OCI-LY1 (cell line): Measurements from ENCODE around the gene PRKAG3.
"Not testable (repeated sequence)": the region's sequence is repeated elsewhere in the genome, so short reads cannot be mapped to it uniquely, and the experiment has no call there.

Source experiments
- H2AFZ ChIP-seq: fragments of 200-600 bp; sonication (generic), shearing (Covaris generic); 2 replicates; pipeline ENCODE4 v1.6.0; 2014; ENCODE audit warnings: antibody characterized with exemption, mild to moderate bottlenecking, low read length
- H3F3A ChIP-seq: fragments of 200-600 bp; sonication (generic), shearing (Covaris generic); 2 replicates; pipeline ENCODE4 v1.6.0; 2014; ENCODE audit warnings: mild to moderate bottlenecking, antibody characterized with exemption, low read length, moderate library complexity; ENCODE audit not compliant: insufficient read depth
- H3K27ac ChIP-seq: fragments of 200-600 bp; sonication (generic); 2 replicates; pipeline ENCODE4 v1.5.1; 2014; ENCODE audit warnings: low read length, mixed run types, mild to moderate bottlenecking, low read depth; ENCODE audit not compliant: poor library complexity, severe bottlenecking
- H3K27me3 ChIP-seq: fragments of 200-600 bp; sonication (generic); 2 replicates; pipeline ENCODE4 v1.6.0; 2014; ENCODE audit warnings: antibody characterized with exemption, mild to moderate bottlenecking, low read length, moderate library complexity; ENCODE audit not compliant: insufficient read depth
- H3K36me3 ChIP-seq: fragments of 200-600 bp; sonication (generic); 2 replicates; pipeline ENCODE4 v1.6.1; 2014; ENCODE audit warnings: mild to moderate bottlenecking, antibody characterized with exemption, low read length, moderate library complexity, mixed read lengths; ENCODE audit not compliant: insufficient read depth
- H3K4me1 ChIP-seq: fragments of 200-600 bp; sonication (generic); 2 replicates; pipeline ENCODE4 v1.5.1; 2014; ENCODE audit warnings: mild to moderate bottlenecking, low read length, moderate library complexity; ENCODE audit not compliant: insufficient read depth, severe bottlenecking
- H3K4me2 ChIP-seq: fragments of 200-600 bp; sonication (generic), shearing (Covaris generic); 2 replicates; pipeline ENCODE4 v1.6.1; 2014; ENCODE audit warnings: low read length
- H3K4me3 ChIP-seq: fragments of 200-600 bp; sonication (generic); 2 replicates; pipeline ENCODE4 v1.5.1; 2014; ENCODE audit warnings: low read length, low read depth, mild to moderate bottlenecking, mixed read lengths; ENCODE audit not compliant: poor library complexity, severe bottlenecking
- H3K79me2 ChIP-seq: fragments of 200-600 bp; shearing (Covaris generic); 2 replicates; pipeline ENCODE4 v1.6.1; 2016; ENCODE audit warnings: mixed run types, low read length, mixed read lengths; ENCODE audit not compliant: insufficient read depth
- H3K9ac ChIP-seq: fragments of 200-600 bp; sonication (generic), shearing (Covaris generic); 2 replicates; pipeline ENCODE4 v1.6.1; 2014; ENCODE audit warnings: mild to moderate bottlenecking, low read length, mixed read lengths
- H3K9me2 ChIP-seq: fragments of 200-600 bp; sonication (generic), shearing (Covaris generic); 2 replicates; pipeline ENCODE4 v1.6.1; 2014; ENCODE audit warnings: low read depth, mild to moderate bottlenecking, low read length, mixed read lengths
- H3K9me3 ChIP-seq: fragments of 200-600 bp; shearing (Covaris generic); 2 replicates; pipeline ENCODE4 v1.6.1; 2014; ENCODE audit warnings: low read length, mixed read lengths
- H4K20me1 ChIP-seq: fragments of 200-600 bp; sonication (generic), shearing (Covaris generic); 2 replicates; pipeline ENCODE4 v1.6.0; 2016; ENCODE audit warnings: mild to moderate bottlenecking, low read length; ENCODE audit not compliant: insufficient read depth
- EZH2 ChIP-seq: fragments of 200-600 bp; sonication (generic), shearing (Covaris generic); IDR thresholded peaks from 2 replicates; pipeline ENCODE4 v1.8.0; 2017; ENCODE audit warnings: borderline replicate concordance, mixed run types, mild to moderate bottlenecking, antibody characterized with exemption, low read length, moderate library complexity, mixed read lengths
- TF ChIP-seq, protein P1 (sequence below): fragments of 200-600 bp; sonication (generic), shearing (Covaris generic); IDR thresholded peaks from 2 replicates; pipeline ENCODE4 v1.5.1; 2017; ENCODE audit warnings: mild to moderate bottlenecking, antibody characterized with exemption, low read length, moderate library complexity, mixed read lengths

The PRKAG3 gene

DNA sequence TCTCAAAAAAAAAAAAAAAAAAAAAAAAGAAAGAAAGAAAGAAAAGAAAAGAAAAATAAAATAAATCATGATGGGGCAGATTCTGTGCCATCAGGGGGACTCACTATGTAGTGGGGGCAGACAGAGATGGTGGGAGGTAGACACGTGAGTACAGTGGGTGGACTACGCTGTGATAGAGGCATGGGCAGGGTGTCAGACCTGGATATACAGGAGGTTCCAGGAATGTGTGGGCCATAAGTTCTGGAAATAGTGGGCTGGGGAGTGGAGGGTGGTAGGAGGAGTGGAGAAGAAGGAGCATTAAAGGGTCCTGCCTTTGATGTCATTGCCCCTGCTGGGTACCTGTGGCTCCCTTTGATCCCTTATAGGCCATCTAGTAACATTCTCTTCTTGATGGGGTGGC is 19.2 kb upstream of the PRKAG3 start:
- Histone ChIP-seq H3K27ac (no peak overlapping the region), H2AFZ (no peak overlapping the region), H3K4me2 (no peak overlapping the region), H3K4me1 (no peaks in the 10 kb centered on the region), H3K9ac (no peak overlapping the region), H3K9me2 (no peaks in the 10 kb centered on the region), H3F3A (no peaks in the 10 kb centered on the region), H3K27me3 (peaks cover 13% of the 10 kb centered on the region; the same call in 1 of the 2 replicates), H3K9me3 (no peaks in the 10 kb centered on the region), H3K4me3 (no peak overlapping the region), H4K20me1 (no peaks in the 10 kb centered on the region), H3K36me3 (no peaks in the 10 kb centered on the region), H3K79me2 (no peaks in the 10 kb centered on the region)
- TF ChIP-seq, protein P1, sequence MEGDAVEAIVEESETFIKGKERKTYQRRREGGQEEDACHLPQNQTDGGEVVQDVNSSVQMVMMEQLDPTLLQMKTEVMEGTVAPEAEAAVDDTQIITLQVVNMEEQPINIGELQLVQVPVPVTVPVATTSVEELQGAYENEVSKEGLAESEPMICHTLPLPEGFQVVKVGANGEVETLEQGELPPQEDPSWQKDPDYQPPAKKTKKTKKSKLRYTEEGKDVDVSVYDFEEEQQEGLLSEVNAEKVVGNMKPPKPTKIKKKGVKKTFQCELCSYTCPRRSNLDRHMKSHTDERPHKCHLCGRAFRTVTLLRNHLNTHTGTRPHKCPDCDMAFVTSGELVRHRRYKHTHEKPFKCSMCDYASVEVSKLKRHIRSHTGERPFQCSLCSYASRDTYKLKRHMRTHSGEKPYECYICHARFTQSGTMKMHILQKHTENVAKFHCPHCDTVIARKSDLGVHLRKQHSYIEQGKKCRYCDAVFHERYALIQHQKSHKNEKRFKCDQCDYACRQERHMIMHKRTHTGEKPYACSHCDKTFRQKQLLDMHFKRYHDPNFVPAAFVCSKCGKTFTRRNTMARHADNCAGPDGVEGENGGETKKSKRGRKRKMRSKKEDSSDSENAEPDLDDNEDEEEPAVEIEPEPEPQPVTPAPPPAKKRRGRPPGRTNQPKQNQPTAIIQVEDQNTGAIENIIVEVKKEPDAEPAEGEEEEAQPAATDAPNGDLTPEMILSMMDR = no peak
- TF ChIP-seq EZH2 = no peak

DNA sequence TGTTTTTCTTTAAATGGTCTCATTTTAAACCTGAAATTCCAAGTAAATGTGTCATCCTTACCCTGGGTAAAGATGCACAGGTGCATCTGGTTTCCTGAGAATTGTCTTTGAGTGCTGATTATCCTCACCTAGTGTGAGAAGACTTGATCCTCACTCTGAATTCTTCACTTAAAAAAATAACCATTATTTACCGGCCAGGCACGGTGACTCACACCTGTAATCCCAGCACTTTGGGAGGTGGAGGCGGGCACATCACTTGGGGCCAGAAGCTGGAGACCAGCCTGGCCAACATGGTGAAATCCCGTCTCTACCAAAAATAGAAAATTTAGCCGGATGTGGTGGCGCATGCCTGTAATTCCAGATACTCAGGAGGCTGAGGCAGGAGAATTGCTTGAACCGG is 18.1 kb upstream of the PRKAG3 start:
- Histone ChIP-seq H3K4me3 (no peak overlapping the region), H3F3A (no peaks in the 10 kb centered on the region), H2AFZ (no peak overlapping the region), H3K27me3 (0 out of 2 replicates have a peak, but pooled peaks cover 4% of the 10 kb centered on the region), H3K9ac (no peak overlapping the region), H3K4me2 (no peak overlapping the region), H3K9me3 (peaks cover 3% of the 10 kb centered on the region; the same call in 1 of the 2 replicates), H3K27ac (no peak overlapping the region), H4K20me1 (no peaks in the 10 kb centered on the region), H3K79me2 (no peaks in the 10 kb centered on the region), H3K36me3 (no peaks in the 10 kb centered on the region), H3K4me1 (no peaks in the 10 kb centered on the region), H3K9me2 (no peaks in the 10 kb centered on the region)
- TF ChIP-seq, protein P1 = no peak
- no peak for TF ChIP-seq EZH2

DNA sequence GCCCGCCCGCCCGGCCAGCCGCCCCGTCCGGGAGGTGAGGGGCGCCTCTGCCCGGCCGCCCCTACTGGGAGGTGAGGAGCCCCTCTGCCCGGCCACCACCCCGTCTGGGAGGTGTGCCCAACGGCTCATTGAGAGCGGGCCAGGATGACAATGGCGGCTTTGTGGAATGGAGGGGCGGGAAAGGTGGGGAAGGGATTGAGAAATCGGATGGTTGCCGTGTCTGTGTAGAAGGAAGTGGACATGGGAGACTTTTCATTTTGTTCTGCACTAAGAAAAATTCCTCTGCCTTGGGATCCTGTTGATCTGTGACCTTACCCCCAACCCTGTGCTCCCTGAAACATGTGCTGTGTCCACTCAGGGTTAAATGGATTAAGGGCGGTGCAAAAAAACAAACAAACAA is 15.4 kb upstream of the PRKAG3 start:
- H3K4me3 ChIP-seq, H3K27me3 ChIP-seq, H2AFZ ChIP-seq, H3K9me3 ChIP-seq, H3K27ac ChIP-seq, H3K4me2 ChIP-seq, H4K20me1 ChIP-seq, H3K9me2 ChIP-seq, H3K4me1 ChIP-seq, H3F3A ChIP-seq, H3K36me3 ChIP-seq, H3K9ac ChIP-seq, H3K79me2 ChIP-seq: not testable (repeated sequence)

DNA sequence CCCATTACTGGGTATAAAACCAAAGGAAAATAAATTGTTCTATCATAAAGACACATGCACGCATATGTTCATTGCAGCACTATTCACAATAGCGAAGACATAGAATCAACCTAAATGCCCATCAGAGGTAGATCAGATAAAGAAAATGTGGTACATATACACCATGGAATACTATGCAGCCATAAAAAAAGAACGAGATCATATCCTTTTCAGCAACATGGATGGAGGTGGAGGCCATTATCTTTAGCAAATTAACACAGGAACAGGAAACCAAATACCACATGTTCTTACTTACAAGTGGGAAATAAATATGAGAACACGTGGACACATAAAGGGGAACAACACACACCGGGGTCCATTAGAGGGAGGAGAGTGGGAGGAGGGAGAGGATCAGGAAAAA is 12.7 kb upstream of the PRKAG3 start:
- H2AFZ ChIP-seq, H4K20me1 ChIP-seq, H3K4me3 ChIP-seq, H3K4me1 ChIP-seq, H3K9me3 ChIP-seq, H3K9me2 ChIP-seq, H3K27ac ChIP-seq, H3K9ac ChIP-seq, H3K79me2 ChIP-seq, H3K27me3 ChIP-seq, H3K4me2 ChIP-seq, H3K36me3 ChIP-seq, H3F3A ChIP-seq: not testable (repeated sequence)
